K562 (cell line): Measurements from ENCODE around the gene PRKCB. TPM values are rescaled to one million over a fixed set of nuclear protein-coding genes. Genes with fewer than 3 reads are reported as not detected.

ENCODE experiments used
- GTF2E2 ChIP-seq: fragments of 200-800 bp; sonication (Bioruptor generic); IDR thresholded peaks from 2 replicates; pipeline ENCODE4 v1.6.1; 2016; ENCODE audit warnings: missing genetic modification characterization, missing compliant biosample characterization
- MGA ChIP-seq: fragments of 450-650 bp; IDR thresholded peaks from 2 replicates; pipeline ENCODE4 v1.6.1; 2016; ENCODE audit warnings: mild to moderate bottlenecking, moderate library complexity
- NFXL1 ChIP-seq: fragments of 450-650 bp; formaldehyde crosslinking; IDR thresholded peaks from 2 replicates; pipeline ENCODE4 v1.4.0; 2021; ENCODE audit warnings: mild to moderate bottlenecking
- ZNF146 ChIP-seq: IDR thresholded peaks from one replicate; pipeline ENCODE4 v1.6.1; 2018; ENCODE audit warnings: missing compliant biosample characterization; ENCODE audit not compliant: unreplicated experiment
- ZNF175 ChIP-seq: fragments of 200-800 bp; sonication (Bioruptor generic); IDR thresholded peaks from 2 replicates; pipeline ENCODE4 v1.6.1; 2016; ENCODE audit warnings: low read depth, mild to moderate bottlenecking, missing genetic modification characterization, missing compliant biosample characterization
- ZNF239 ChIP-seq: fragments of 250-450 bp; sonication (Bioruptor Pico); IDR thresholded peaks from 2 replicates; pipeline ENCODE4 v1.4.0; 2020; ENCODE audit warnings: mild to moderate bottlenecking
- ZNF609 ChIP-seq: sonication (generic); formaldehyde crosslinking; IDR thresholded peaks from 2 replicates; pipeline ENCODE4 v1.8.1; 2023; ENCODE audit warnings: missing genetic modification reagents, mild to moderate bottlenecking, borderline replicate concordance
- ZNF77 ChIP-seq: fragments of 250-450 bp; sonication (Bioruptor Pico); IDR thresholded peaks from 2 replicates; pipeline ENCODE4 v1.5.0; 2020
- ZSCAN32 ChIP-seq: fragments of 450-650 bp; formaldehyde crosslinking; IDR thresholded peaks from 2 replicates; pipeline ENCODE4 v1.4.0; 2020; ENCODE audit warnings: mild to moderate bottlenecking, moderate library complexity
- polyA plus RNA-seq, 8 experiments: library from polyadenylated mRNA; depleted of rRNA in 4 of 8; stranded (reverse) in 5 of 8; unstranded in 3 of 8; fragments of >200 nt; fragmentation: Nextera tagmentation in 2 of 8; fragmentation: Illumina TruSeq in 1 of 8; extraction: Ambion mirVana in 2 of 8; extraction: Trizol in 1 of 8; gene quantifications; 2 replicates each; pipeline versions ENCODE4 v1.2.1 to v1.2.3, GENCODE V29; 2011 to 2014; ENCODE audit warnings: inconsistent platforms in 1 of 8, missing spikeins in 1 of 8
- total RNA-seq, 7 experiments: library from RNA; depleted of rRNA in 6 of 7; stranded (reverse); fragments of >200 nt in 6 of 7; fragmentation: Illumina TruSeq in 2 of 7; extraction: Trizol in 2 of 7; gene quantifications; 2 replicates each; pipeline versions ENCODE4 v1.2.1 to v1.2.3, GENCODE V29; 2011 to 2021; ENCODE audit warnings: low replicate concordance in 1 of 7

PRKCB gene
- total and polyA plus RNA-seq, 9 of the 15 experiments (the other 6 are each of a cell fraction or from before 2014, with no cell fraction given) = 49.9 to 276 (median 148) TPM

GRCh38 chr16:23967775-23968174 lies 132.0 kb downstream of the PRKCB start (continued):
- no peak for TF ChIP-seq MGA
- TF ChIP-seq GTF2E2 = no peak
- TF ChIP-seq ZSCAN32 (CRISPR knock-in tag) = no peak
- TF ChIP-seq NFXL1 (CRISPR knock-in tag) = no peak
- TF ChIP-seq ZNF77 = no peak
- no peak for TF ChIP-seq ZNF146 (CRISPR knock-in tag)
- no peak for TF ChIP-seq ZNF609
- no peak for TF ChIP-seq ZNF239 (CRISPR knock-in tag)
- TF ChIP-seq ZNF175 (CRISPR knock-in tag) = no peak
